GM12872 (cell line): ENCODE results near the gene FAM168A.

Experiments used
- TF ChIP-seq, protein P1 (sequence below): IDR thresholded peaks from 3 replicates; pipeline ENCODE4 v1.5.1; 2011; ENCODE audit warnings: low read depth, mild to moderate bottlenecking, low read length, moderate library complexity; ENCODE audit not compliant: insufficient read depth

FAM168A gene

GRCh38 chr11:73359930-73360742 lies 237.8 kb downstream of the FAM168A start:
- TF ChIP-seq, protein P1, sequence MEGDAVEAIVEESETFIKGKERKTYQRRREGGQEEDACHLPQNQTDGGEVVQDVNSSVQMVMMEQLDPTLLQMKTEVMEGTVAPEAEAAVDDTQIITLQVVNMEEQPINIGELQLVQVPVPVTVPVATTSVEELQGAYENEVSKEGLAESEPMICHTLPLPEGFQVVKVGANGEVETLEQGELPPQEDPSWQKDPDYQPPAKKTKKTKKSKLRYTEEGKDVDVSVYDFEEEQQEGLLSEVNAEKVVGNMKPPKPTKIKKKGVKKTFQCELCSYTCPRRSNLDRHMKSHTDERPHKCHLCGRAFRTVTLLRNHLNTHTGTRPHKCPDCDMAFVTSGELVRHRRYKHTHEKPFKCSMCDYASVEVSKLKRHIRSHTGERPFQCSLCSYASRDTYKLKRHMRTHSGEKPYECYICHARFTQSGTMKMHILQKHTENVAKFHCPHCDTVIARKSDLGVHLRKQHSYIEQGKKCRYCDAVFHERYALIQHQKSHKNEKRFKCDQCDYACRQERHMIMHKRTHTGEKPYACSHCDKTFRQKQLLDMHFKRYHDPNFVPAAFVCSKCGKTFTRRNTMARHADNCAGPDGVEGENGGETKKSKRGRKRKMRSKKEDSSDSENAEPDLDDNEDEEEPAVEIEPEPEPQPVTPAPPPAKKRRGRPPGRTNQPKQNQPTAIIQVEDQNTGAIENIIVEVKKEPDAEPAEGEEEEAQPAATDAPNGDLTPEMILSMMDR: peak; percentile 52

DNA sequence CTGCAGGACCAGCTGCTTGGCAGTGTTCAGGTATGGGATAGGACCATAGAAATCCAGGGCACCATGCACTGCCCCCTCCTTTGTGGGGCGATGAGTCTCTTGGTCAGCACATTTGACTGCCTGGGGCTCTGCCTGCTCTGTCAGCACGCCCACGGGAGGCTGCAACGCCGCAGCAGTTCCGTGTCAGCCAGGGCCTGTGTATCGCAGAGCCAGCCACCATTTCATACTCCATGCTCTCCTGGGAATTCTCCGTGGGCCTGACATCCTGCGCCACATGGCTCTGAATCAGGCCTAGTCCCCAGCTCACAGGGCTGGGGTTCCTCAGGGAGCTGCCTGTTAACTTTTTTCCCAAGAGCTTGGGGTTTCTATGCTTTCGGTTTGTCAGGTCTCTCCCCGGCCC lies 238.6 kb downstream of the FAM168A start:
- TF ChIP-seq, protein P1: no peak

DNA sequence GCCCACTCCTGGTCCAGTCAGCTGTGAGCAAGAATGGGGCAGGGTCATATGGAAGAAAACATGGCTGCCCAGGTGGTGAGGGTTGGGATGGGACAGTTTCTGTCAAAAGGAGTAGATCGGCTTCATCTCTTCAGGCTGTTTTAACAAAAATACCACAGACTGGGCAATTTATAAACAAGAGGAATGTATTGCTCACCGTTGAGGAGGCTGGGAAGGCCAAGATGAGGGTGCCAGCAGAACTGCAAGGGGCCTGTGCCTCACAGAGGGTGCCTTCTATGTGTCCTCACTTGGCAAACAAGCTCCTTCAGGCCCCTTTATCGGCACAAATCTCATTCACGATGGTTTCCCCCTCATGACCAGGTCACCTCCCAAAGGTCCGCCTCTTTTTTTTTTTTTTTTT lies 239.8 kb downstream of the FAM168A start:
- TF ChIP-seq, protein P1: no peak

GRCh38 chr11:73356979-73357860 lies 240.7 kb downstream of the FAM168A start:
- TF ChIP-seq, protein P1: no peak

DNA sequence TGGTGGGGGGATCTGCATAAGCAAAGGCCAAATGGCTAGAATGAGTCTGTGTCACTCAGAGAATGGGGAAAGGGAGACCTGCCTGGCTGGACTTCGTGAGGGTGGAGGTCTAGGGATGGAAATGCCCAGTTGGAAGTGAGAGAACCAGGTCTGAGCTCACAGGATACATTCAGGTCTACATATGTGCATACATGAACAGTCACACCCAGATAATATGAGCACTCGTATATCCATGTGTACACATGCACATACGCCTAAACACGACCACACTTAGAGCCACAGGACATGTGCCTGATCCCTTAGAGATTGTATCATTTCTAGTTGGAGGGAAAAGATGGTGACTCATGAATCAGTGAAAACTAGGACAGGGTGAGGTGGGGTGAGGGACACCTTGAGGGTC lies 242.8 kb downstream of the FAM168A start:
- TF ChIP-seq, protein P1: no peak

DNA sequence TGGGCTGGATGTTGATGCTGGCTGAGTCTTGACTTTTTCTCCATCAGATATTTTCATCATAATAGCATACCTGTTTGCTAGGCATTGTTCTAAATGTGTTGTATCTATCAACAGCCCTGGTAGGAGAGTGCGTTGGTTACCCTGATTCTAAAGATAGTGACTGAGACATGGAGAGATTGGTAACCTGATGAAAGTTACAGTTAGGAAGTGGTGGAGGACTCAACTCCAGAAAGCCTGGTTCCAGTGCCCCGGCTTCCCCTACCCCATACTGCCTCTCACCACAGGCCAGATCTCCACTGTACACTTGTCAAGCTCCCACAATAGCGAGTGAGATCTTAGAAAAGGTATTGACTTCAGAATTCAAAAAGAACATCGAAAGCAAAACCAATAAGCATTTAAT lies 244.5 kb downstream of the FAM168A start:
- TF ChIP-seq, protein P1: no peak

DNA sequence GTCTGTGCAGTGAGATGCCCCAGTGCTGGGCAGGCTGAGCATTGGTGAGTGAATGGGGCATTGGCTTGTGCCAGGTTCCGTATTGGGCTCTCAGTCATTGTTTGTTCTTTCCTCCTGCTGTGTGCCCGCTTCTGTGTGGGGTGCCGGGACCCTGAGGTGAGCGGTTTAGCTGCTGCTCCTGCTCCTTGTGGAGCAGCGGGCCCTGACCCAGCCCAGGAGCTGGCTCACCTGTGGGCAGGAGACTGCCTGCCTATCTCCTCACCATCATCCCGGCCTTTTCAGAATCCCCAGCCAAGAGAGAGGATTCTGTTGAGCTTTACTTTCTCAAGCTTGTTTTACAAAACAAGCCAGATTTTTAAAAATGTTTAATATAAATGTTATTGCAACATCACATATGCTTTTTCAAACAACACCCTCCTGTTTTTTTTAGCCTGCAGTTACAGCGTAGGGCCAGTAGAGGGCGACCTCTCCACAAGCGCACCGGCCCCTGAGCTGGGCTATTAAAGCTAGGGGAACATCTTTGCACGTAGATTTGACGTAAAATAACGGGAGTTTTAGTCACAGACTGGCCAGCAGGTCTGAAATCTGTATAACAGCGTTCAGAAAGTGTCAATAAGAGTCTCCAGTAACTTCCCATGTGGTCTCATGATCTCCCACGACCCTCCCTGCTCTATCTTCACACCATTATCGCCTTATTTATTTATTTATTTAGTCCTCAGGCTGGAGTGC lies 246.8 kb downstream of the FAM168A start:
- TF ChIP-seq, protein P1: peak; percentile 93
